Neutrophil (primary cell): Measurements from ENCODE around the gene NAV3.
"Not testable (repeated sequence)": the region's sequence is repeated elsewhere in the genome, so short reads cannot be mapped to it uniquely, and the experiment has no call there.

Experiments used
- H3K27ac ChIP-seq: fragments of 200-600 bp; sonication (generic); 2 replicates; pipeline ENCODE4 v1.5.1; 2016; ENCODE audit warnings: mild to moderate bottlenecking, moderate library complexity
- H3K27me3 ChIP-seq: fragments of 200-600 bp; sonication (generic); 2 replicates; pipeline ENCODE4 v1.6.0; 2016; ENCODE audit warnings: mild to moderate bottlenecking
- H3K36me3 ChIP-seq: fragments of 200-600 bp; sonication (generic); 2 replicates; pipeline ENCODE4 v1.5.1; 2017
- H3K4me1 ChIP-seq, 2 experiments: fragments of 200-600 bp in 1 of 2; sonication (generic) in 1 of 2; 1 replicate in 1 of 2; 2 replicates in 1 of 2; pipeline versions ENCODE4 v1.5.1 to v1.6.1; 2013 to 2016; ENCODE audit warnings: low read depth in 1 of 2, low read length in 1 of 2, mild to moderate bottlenecking in 1 of 2, moderate library complexity in 1 of 2; ENCODE audit not compliant: control insufficient read depth in 1 of 2, insufficient read depth in 1 of 2
- H3K4me3 ChIP-seq, 2 experiments: fragments of 200-600 bp in 1 of 2; sonication (generic) in 1 of 2; 1 replicate in 1 of 2; 2 replicates in 1 of 2; pipeline ENCODE4 v1.5.1; 2013 to 2016; ENCODE audit warnings: low read depth in 1 of 2, low read length in 1 of 2, mild to moderate bottlenecking in 1 of 2, moderate library complexity in 1 of 2
- H3K9me3 ChIP-seq: fragments of 200-600 bp; sonication (generic); 2 replicates; pipeline ENCODE4 v1.5.1; 2016
- CTCF ChIP-seq: fragments of 200-600 bp; sonication (generic); IDR thresholded peaks from 2 replicates; pipeline ENCODE4 v1.5.1; 2016; ENCODE audit warnings: antibody characterized with exemption

NAV3 gene

GRCh38 chr12:78095623-78096022 lies 264.9 kb downstream of the NAV3 start:
- Histone ChIP-seq H3K27ac (no peak overlapping the region), H3K4me3 (no peak overlapping the region), H3K27me3 (no peaks in the 10 kb centered on the region), H3K9me3 (no peaks in the 10 kb centered on the region), H3K36me3 (no peaks in the 10 kb centered on the region), H3K4me1 (no peaks in the 10 kb centered on the region)
- no peak for TF ChIP-seq CTCF

DNA sequence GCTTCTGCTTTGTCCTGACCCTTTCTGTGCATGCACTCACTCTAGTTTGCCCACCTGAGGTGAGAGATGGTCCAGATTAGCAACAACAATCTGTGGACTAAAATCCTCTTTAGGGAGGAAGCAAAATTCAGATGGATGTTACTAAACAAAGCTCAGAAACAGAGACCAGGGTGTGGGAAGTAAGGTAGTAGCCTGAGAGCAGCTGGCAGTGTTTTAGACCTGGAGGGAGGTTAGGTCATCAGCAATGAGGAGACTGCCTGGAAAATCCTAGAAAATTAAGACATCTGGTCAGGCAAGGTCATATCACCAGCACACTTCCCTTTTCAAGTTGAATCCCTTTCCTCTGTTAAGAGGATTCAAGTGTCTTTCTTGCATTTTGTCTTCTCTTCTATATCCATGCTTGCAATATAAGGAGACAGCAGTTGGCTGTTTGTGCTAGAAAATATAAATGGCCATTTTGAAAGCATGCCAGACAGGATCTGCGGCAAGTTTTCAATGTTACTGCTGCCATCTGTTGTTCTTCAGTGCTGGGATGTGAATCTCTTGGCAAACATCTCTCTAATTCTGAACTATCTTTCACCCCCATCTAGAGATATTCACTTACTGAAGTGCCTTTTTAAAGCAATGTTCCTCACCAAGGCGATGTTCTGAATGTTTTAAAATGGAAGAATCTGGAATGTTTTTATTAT lies 266.4 kb downstream of the NAV3 start:
- Histone ChIP-seq H3K4me3 (no peak overlapping the region), H3K4me1 (no peaks in the 10 kb centered on the region), H3K27me3 (no peaks in the 10 kb centered on the region), H3K27ac (no peak overlapping the region), H3K9me3 (no peaks in the 10 kb centered on the region), H3K36me3 (no peaks in the 10 kb centered on the region)
- TF ChIP-seq CTCF: no peak

DNA sequence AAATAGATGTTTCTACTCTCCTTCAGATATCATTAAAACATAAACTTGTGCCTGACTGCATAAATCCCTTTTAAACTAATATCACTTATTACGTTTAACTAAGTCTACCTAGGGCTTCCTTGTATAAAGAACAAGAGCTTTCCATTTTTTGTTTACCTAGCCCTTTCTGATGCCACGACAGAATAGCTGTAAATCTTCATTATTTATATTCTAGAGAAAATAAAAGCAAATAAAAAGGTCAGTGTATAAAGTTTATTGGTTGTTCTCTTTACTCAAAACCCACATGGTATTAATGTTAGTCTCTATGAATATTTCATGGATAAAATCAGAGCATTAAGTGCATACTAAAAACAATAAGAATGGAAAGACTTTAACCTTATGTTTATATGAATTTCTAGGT lies 269.1 kb downstream of the NAV3 start:
- Histone ChIP-seq H3K36me3 (no peaks in the 10 kb centered on the region), H3K27me3 (no peaks in the 10 kb centered on the region), H3K9me3 (no peaks in the 10 kb centered on the region), H3K4me3 (no peak overlapping the region), H3K27ac (no peak overlapping the region), H3K4me1 (no peaks in the 10 kb centered on the region)
- no peak for TF ChIP-seq CTCF

DNA sequence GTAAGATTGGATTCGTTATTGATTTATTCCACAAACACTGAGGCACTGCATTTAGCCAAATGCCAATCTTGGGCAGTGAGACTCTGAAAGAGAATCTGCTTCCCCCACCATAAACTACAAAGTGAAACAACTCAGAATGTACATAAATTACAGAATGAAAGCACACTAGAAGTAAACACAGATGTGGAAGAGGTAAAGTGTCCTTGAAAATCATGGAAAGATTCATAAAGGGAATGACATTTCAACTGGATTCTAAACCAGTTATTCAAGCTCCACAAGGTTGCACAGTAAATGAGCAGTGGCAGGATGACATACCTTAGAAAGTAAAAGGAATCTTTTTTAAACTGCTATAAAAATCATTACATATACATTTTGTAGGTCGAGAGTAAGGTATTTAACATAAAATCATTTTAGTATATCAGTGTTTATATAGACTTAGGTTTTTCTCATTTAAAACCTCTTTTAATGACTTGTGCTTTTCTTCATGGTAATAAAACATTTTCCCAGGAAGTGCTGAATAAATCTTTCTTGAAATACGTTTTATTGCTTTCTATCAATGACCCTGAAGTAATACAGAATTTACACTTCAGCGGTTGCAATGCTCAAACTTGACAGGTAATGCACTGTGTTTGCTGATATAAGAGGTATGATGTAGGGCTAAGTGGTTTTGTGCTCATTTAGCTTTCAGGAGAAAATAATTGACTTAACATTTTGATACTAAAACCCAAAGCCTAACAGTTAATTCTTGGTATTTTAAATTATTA lies 270.6 kb downstream of the NAV3 start:
- Histone ChIP-seq H3K27me3 (no peaks in the 10 kb centered on the region), H3K9me3 (no peaks in the 10 kb centered on the region), H3K27ac (no peak overlapping the region), H3K4me1 (no peaks in the 10 kb centered on the region), H3K4me3 (no peak overlapping the region), H3K36me3 (no peaks in the 10 kb centered on the region)
- no peak for TF ChIP-seq CTCF

GRCh38 chr12:78101946-78102635 lies 271.4 kb downstream of the NAV3 start:
- Histone ChIP-seq H3K4me3 (no peak overlapping the region), H3K9me3 (no peaks in the 10 kb centered on the region), H3K36me3 (no peaks in the 10 kb centered on the region), H3K4me1 (no peaks in the 10 kb centered on the region), H3K27ac (no peak overlapping the region), H3K27me3 (no peaks in the 10 kb centered on the region)
- TF ChIP-seq CTCF: no peak

DNA sequence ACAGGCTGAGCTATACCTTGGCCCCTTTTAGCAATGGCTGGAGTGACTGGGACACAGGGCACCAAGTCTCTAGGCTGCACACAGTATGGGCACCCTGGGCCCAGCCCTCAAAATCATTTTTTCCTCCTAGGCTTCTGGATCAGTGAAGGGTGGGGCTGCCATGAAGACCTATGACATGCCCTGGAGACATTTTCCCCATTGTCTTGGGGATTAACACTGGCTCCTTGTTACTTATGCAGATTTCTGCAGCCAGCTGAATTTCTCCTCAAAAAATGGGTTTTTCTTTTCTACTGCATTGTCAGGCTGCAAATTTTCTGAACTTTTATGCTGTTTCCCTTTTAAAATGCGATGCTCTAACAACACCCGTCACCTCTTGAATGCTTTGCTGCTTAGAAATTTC lies 272.1 kb downstream of the NAV3 start:
- H3K36me3 ChIP-seq, H3K4me1 ChIP-seq, H3K27me3 ChIP-seq, H3K27ac ChIP-seq, H3K4me3 ChIP-seq, H3K9me3 ChIP-seq: not testable (repeated sequence)
